ENCODE measurements around the gene KLF15. TPM values are rescaled to one million over a fixed set of nuclear protein-coding genes. Genes with fewer than 3 reads are reported as not detected.

The KLF15 gene
- polyA plus RNA-seq, 1 donor (not counting 4 experiments of a cell fraction or from before 2014, with no cell fraction given): 0.03 TPM

DNA sequence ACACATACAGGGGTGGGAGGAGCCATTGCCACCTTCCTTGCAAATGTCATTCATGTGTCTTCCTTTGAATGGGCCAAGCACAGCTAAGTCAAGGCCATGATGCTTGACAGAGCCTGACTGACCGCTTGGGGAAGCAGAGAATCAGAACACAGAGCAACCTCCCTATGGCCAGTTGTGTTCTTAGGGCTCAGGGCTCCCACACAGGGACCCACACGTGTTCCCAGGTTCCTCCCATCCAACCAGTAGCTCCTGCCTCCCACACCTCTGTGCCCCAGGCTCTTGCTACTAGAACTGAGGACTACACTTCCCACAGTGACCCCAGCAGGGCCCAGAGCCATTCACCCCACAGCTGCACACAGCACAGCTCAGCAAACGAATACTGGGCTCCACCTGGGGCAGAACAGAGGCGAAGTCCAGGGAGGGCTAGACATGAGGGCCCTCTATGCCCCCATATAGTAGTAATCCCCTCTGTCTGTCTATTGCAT is 42.9 kb downstream of the KLF15 start:
- dilution Hi-C loops (cut with MboI; ENCODE audit: extremely low pct_ligation_motif_present, low sequenced_read_pairs): no loop called here
- FAIRE-seq: no peak
- H2AFZ ChIP-seq (ENCODE audit: control insufficient read depth, low read length): no peak overlapping the region

GRCh38 chr3:126313580-126314304 is 43.5 kb downstream of the KLF15 start:
- no peaks in the 10 kb centered on the region for H3K27me3 ChIP-seq (ENCODE audit: control insufficient read depth, extremely low read depth, insufficient read depth, low read length)
- DNase-seq (ENCODE audit: low read depth, low spot score): no peak
- no peak for FAIRE-seq
- no peak overlapping the region for H3K4me3 ChIP-seq (ENCODE audit: control insufficient read depth in 2 of 3, extremely low read depth in 1 of 3, insufficient read depth in 2 of 3, low read depth in 1 of 3, low read length in 3 of 3)
- no peak overlapping the region for H2AFZ ChIP-seq (ENCODE audit: control insufficient read depth, low read length)
- H3K9me1 ChIP-seq (ENCODE audit: control insufficient read depth, extremely low read depth, insufficient read depth, low read length): no peaks in the 10 kb centered on the region
- no peaks in the 10 kb centered on the region for H3K9me3 ChIP-seq (ENCODE audit: control insufficient read depth, low read depth, low read length)
- dilution Hi-C loops (cut with MboI; ENCODE audit: extremely low pct_ligation_motif_present, low sequenced_read_pairs): no loop called here
- no peaks in the 10 kb centered on the region for H4K20me1 ChIP-seq (ENCODE audit: control insufficient read depth, extremely low read depth, insufficient read depth, low read length)
- H3K4me1 ChIP-seq (ENCODE audit: control insufficient read depth, extremely low read depth, insufficient read depth, low read length): no peaks in the 10 kb centered on the region
- no peak overlapping the region for H3K4me2 ChIP-seq (ENCODE audit: control insufficient read depth, extremely low read depth, insufficient read depth, low read depth, low read length)
- no peak overlapping the region for H3K9ac ChIP-seq (ENCODE audit: control insufficient read depth, extremely low read depth, insufficient read depth, low read length)
- no peak for TF ChIP-seq CTCF (optimal IDR thresholded peaks at IDR 0.05 in 1 of 3, IDR thresholded peaks at IDR 0.05 in 1 of 3, conservative IDR thresholded peaks at IDR 0.05 in 1 of 3; ENCODE audit: extremely low read depth in 1 of 3, insufficient read depth in 2 of 3, low read length in 3 of 3)
- no peak for TF ChIP-seq EZH2 (IDR thresholded peaks at IDR 0.05; ENCODE audit: low read length)
- no peak overlapping the region for H3K27ac ChIP-seq (ENCODE audit: control insufficient read depth, insufficient read depth, low read length)
- no peaks in the 10 kb centered on the region for H3K79me2 ChIP-seq (ENCODE audit: control insufficient read depth, insufficient read depth, low read length)
- no peaks in the 10 kb centered on the region for H3K36me3 ChIP-seq (ENCODE audit: control insufficient read depth in 2 of 2, extremely low read depth in 1 of 2, insufficient read depth in 2 of 2, low read length in 2 of 2)

More for the DNA sequence above, 42.9 kb downstream of the KLF15 start:
- no peak overlapping the region for H3K9ac ChIP-seq (ENCODE audit: control insufficient read depth, extremely low read depth, insufficient read depth, low read length)
- no peaks in the 10 kb centered on the region for H3K9me3 ChIP-seq (ENCODE audit: control insufficient read depth, low read depth, low read length)
- H3K4me2 ChIP-seq (ENCODE audit: control insufficient read depth, extremely low read depth, insufficient read depth, low read depth, low read length): no peak overlapping the region
- H4K20me1 ChIP-seq (ENCODE audit: control insufficient read depth, extremely low read depth, insufficient read depth, low read length): no peaks in the 10 kb centered on the region
- H3K4me3 ChIP-seq (ENCODE audit: control insufficient read depth in 2 of 3, extremely low read depth in 1 of 3, insufficient read depth in 2 of 3, low read depth in 1 of 3, low read length in 3 of 3): no peak overlapping the region
- H3K27ac ChIP-seq (ENCODE audit: control insufficient read depth, insufficient read depth, low read length): no peak overlapping the region
- TF ChIP-seq CTCF (optimal IDR thresholded peaks at IDR 0.05 in 1 of 3, IDR thresholded peaks at IDR 0.05 in 1 of 3, conservative IDR thresholded peaks at IDR 0.05 in 1 of 3; ENCODE audit: extremely low read depth in 1 of 3, insufficient read depth in 2 of 3, low read length in 3 of 3): no peak
- TF ChIP-seq EZH2 (IDR thresholded peaks at IDR 0.05; ENCODE audit: low read length): no peak
- H3K79me2 ChIP-seq (ENCODE audit: control insufficient read depth, insufficient read depth, low read length): no peaks in the 10 kb centered on the region
- no peaks in the 10 kb centered on the region for H3K4me1 ChIP-seq (ENCODE audit: control insufficient read depth, extremely low read depth, insufficient read depth, low read length)
- H3K36me3 ChIP-seq (ENCODE audit: control insufficient read depth in 2 of 2, extremely low read depth in 1 of 2, insufficient read depth in 2 of 2, low read length in 2 of 2): no peaks in the 10 kb centered on the region
- no peaks in the 10 kb centered on the region for H3K27me3 ChIP-seq (ENCODE audit: control insufficient read depth, extremely low read depth, insufficient read depth, low read length)
- no peaks in the 10 kb centered on the region for H3K9me1 ChIP-seq (ENCODE audit: control insufficient read depth, extremely low read depth, insufficient read depth, low read length)
- no peak for DNase-seq (ENCODE audit: low read depth, low spot score)
